Neuron (in vitro differentiated cells): Measurements from ENCODE around the gene RWDD2A.

Experiments
- H2AFZ ChIP-seq: one replicate; pipeline ENCODE4 v1.6.1; 2013; ENCODE audit warnings: low read depth, mild to moderate bottlenecking, inconsistent platforms, low read length, moderate library complexity
- H3K27me3 ChIP-seq: one replicate; pipeline ENCODE4 v1.6.1; 2013; ENCODE audit warnings: low read length; ENCODE audit not compliant: insufficient read depth
- H3K36me3 ChIP-seq: one replicate; pipeline ENCODE4 v1.6.1; 2013; ENCODE audit warnings: low read length; ENCODE audit not compliant: insufficient read depth
- H3K4me1 ChIP-seq: one replicate; pipeline ENCODE4 v1.6.1; 2013; ENCODE audit warnings: low read length; ENCODE audit not compliant: insufficient read depth
- H3K4me3 ChIP-seq: 2 replicates; pipeline ENCODE4 v1.5.1; 2013; ENCODE audit warnings: mild to moderate bottlenecking, low read length, moderate library complexity
- H3K9me3 ChIP-seq: one replicate; pipeline ENCODE4 v1.6.1; 2013; ENCODE audit warnings: low read length

RWDD2A gene

GRCh38 chr6:83192871-83193746 lies at the start of gene RWDD2A, which contains the start of gene PGM3:
Gene RWDD2A (plus strand): TSS chr6:83193357. CDS start chr6:83194452, 1,095 bp downstream.
Gene PGM3 (minus strand): TSS chr6:83193265. CDS start chr6:83191012, 2,253 bp downstream.
- H3K27me3 ChIP-seq: no peaks in the 10 kb centered on the region
- peak within 1 kb of the TSS; percentile 94 for H2AFZ ChIP-seq
- H3K4me1 ChIP-seq: peaks cover 10% of the 10 kb centered on the region
- peaks cover 26% of the 10 kb centered on the region for H3K36me3 ChIP-seq
- peak within 1 kb of the TSS; percentile 96 for H3K4me3 ChIP-seq
- no peaks in the 10 kb centered on the region for H3K9me3 ChIP-seq

- Histone ChIP-seq H3K9me3 (no peaks in the 10 kb centered on the region), H3K4me3 (no peak overlapping the region), H3K27me3 (no peaks in the 10 kb centered on the region), H3K4me1 (peaks cover 17% of the 10 kb centered on the region), H3K36me3 (peaks cover 8% of the 10 kb centered on the region), H2AFZ (no peak overlapping the region)
Measured at GRCh38 chr6:83151114-83151513, 42.0 kb upstream of the RWDD2A start.

- H2AFZ ChIP-seq: no peak overlapping the region
- H3K36me3 ChIP-seq: peaks cover 21% of the 10 kb centered on the region
- peaks cover 17% of the 10 kb centered on the region for H3K4me1 ChIP-seq
- H3K27me3 ChIP-seq: no peaks in the 10 kb centered on the region
- H3K4me3 ChIP-seq: no peak overlapping the region
- no peaks in the 10 kb centered on the region for H3K9me3 ChIP-seq
Measured at GRCh38 chr6:83152913-83153312, 40.2 kb upstream of the RWDD2A start.

GRCh38 chr6:83153883-83154521 lies 39.2 kb upstream of the RWDD2A start:
- Histone ChIP-seq H3K9me3 (no peaks in the 10 kb centered on the region), H3K36me3 (peaks cover 21% of the 10 kb centered on the region), H3K4me3 (no peak overlapping the region), H3K27me3 (no peaks in the 10 kb centered on the region), H3K4me1 (peaks cover 17% of the 10 kb centered on the region), H2AFZ (no peak overlapping the region)

GRCh38 chr6:83155794-83156193 lies 37.4 kb upstream of the RWDD2A start:
- peaks cover 32% of the 10 kb centered on the region for H3K36me3 ChIP-seq

GRCh38 chr6:83160167-83160566 lies 33.0 kb upstream of the RWDD2A start:
- H2AFZ ChIP-seq: no peak overlapping the region
- H3K4me1 ChIP-seq: peaks cover under 1% of the 10 kb centered on the region
- H3K4me3 ChIP-seq: no peak overlapping the region
- peaks cover 50% of the 10 kb centered on the region for H3K36me3 ChIP-seq
- H3K27me3 ChIP-seq: no peaks in the 10 kb centered on the region
- H3K9me3 ChIP-seq: no peaks in the 10 kb centered on the region

More at GRCh38 chr6:83155794-83156193, 37.4 kb upstream of the RWDD2A start:
- no peak overlapping the region for H2AFZ ChIP-seq
- no peak overlapping the region for H3K4me3 ChIP-seq
- peaks cover 17% of the 10 kb centered on the region for H3K4me1 ChIP-seq
- H3K9me3 ChIP-seq: no peaks in the 10 kb centered on the region
- H3K27me3 ChIP-seq: no peaks in the 10 kb centered on the region

GRCh38 chr6:83167726-83168278 lies 25.4 kb upstream of the RWDD2A start:
- no peaks in the 10 kb centered on the region for H3K27me3 ChIP-seq
- no peak overlapping the region for H2AFZ ChIP-seq
- H3K4me3 ChIP-seq: no peak overlapping the region
- no peaks in the 10 kb centered on the region for H3K4me1 ChIP-seq
- peaks cover 86% of the 10 kb centered on the region for H3K36me3 ChIP-seq
- no peaks in the 10 kb centered on the region for H3K9me3 ChIP-seq

- H3K4me3 ChIP-seq: no peak overlapping the region
- H3K27me3 ChIP-seq: no peaks in the 10 kb centered on the region
- H2AFZ ChIP-seq: no peak overlapping the region
- H3K9me3 ChIP-seq: no peaks in the 10 kb centered on the region
- H3K4me1 ChIP-seq: no peaks in the 10 kb centered on the region
- H3K36me3 ChIP-seq: peaks cover 90% of the 10 kb centered on the region
Measured at GRCh38 chr6:83168556-83168955, 24.6 kb upstream of the RWDD2A start.

- Histone ChIP-seq H2AFZ (no peak overlapping the region), H3K36me3 (peaks cover 88% of the 10 kb centered on the region), H3K4me3 (no peak overlapping the region), H3K4me1 (no peaks in the 10 kb centered on the region), H3K27me3 (no peaks in the 10 kb centered on the region), H3K9me3 (no peaks in the 10 kb centered on the region)
Measured at GRCh38 chr6:83169106-83169505, 24.1 kb upstream of the RWDD2A start.

GRCh38 chr6:83169511-83169910 lies 23.6 kb upstream of the RWDD2A start:
- Histone ChIP-seq H3K4me1 (no peaks in the 10 kb centered on the region), H3K36me3 (peaks cover 89% of the 10 kb centered on the region), H3K9me3 (no peaks in the 10 kb centered on the region), H2AFZ (no peak overlapping the region), H3K27me3 (no peaks in the 10 kb centered on the region), H3K4me3 (no peak overlapping the region)

GRCh38 chr6:83176246-83176645 lies 16.9 kb upstream of the RWDD2A start:
- no peak overlapping the region for H2AFZ ChIP-seq
- no peaks in the 10 kb centered on the region for H3K4me1 ChIP-seq
- no peaks in the 10 kb centered on the region for H3K27me3 ChIP-seq
- H3K36me3 ChIP-seq: peaks cover 74% of the 10 kb centered on the region
- H3K9me3 ChIP-seq: no peaks in the 10 kb centered on the region
- no peak overlapping the region for H3K4me3 ChIP-seq

GRCh38 chr6:83180426-83180950 lies 12.7 kb upstream of the RWDD2A start:
- no peak overlapping the region for H2AFZ ChIP-seq
- no peak overlapping the region for H3K4me3 ChIP-seq
- peaks cover 76% of the 10 kb centered on the region for H3K36me3 ChIP-seq
- H3K9me3 ChIP-seq: no peaks in the 10 kb centered on the region
- no peaks in the 10 kb centered on the region for H3K4me1 ChIP-seq
- no peaks in the 10 kb centered on the region for H3K27me3 ChIP-seq

GRCh38 chr6:83182114-83182513 lies 11.0 kb upstream of the RWDD2A start:
- H3K9me3 ChIP-seq: no peaks in the 10 kb centered on the region
- no peak overlapping the region for H2AFZ ChIP-seq
- no peak overlapping the region for H3K4me3 ChIP-seq
- H3K4me1 ChIP-seq: no peaks in the 10 kb centered on the region
- H3K36me3 ChIP-seq: peaks cover 71% of the 10 kb centered on the region
- H3K27me3 ChIP-seq: no peaks in the 10 kb centered on the region
